NT2/D1 (cell line): Measurements from ENCODE around the gene RALA.

Experiments
- SUZ12 ChIP-seq: IDR thresholded peaks from 2 replicates; pipeline ENCODE4 v1.6.1; 2011; ENCODE audit not compliant: insufficient read length, insufficient read depth; ENCODE audit errors: extremely low read depth
- YY1 ChIP-seq: IDR thresholded peaks from 2 replicates; pipeline ENCODE4 v1.6.1; 2011; ENCODE audit not compliant: insufficient read length, insufficient read depth
- ZNF274 ChIP-seq: IDR thresholded peaks from 2 replicates; pipeline ENCODE4 v1.6.1; 2011; ENCODE audit warnings: mild to moderate bottlenecking, low read depth, low read length

GRCh38 chr7:39623732-39624441 lies 515 bp downstream of the RALA start:
- TF ChIP-seq SUZ12 (no peak), ZNF274 (no peak), YY1 (no peak)
